IMR-90 (cell line): ENCODE results near the gene CT47C1. TPM values are rescaled to one million over a fixed set of nuclear protein-coding genes. Genes with fewer than 3 reads are reported as not detected.

Experiments used
- ATAC-seq: fragments of 200-7000 bp; cut with Tn5 transposase; 2 replicates; pipeline ENCODE4 v1.9.1; 2020; ENCODE audit warnings: low read depth, mild to moderate bottlenecking, moderate library complexity
- BruUV-seq: library from RNA; stranded (reverse); fragments of 400-500 nt; replicated peaks from 2 replicates; lab custom pipeline; 2021; lab: Mats Ljungman, UMichigan
- CTCF ChIA-PET: fragments of 300-600 bp; formaldehyde crosslinking; extraction: SDS; loops from one replicate; lab custom pipeline; 2021; ENCODE audit warnings: antibody characterized with exemption; lab: Yijun Ruan, JAX
- POLR2A ChIA-PET: fragments of 300-600 bp; sonication (Branson Sonifier 250); formaldehyde crosslinking; loops from one replicate; lab custom pipeline; 2022; ENCODE audit warnings: antibody characterized with exemption; ENCODE audit not compliant: unreplicated experiment; lab: Charles Lee
- DNase-seq: peaks from one replicate; pipeline ENCODE4 v3.0.0; 2013
- H2AFZ ChIP-seq: replicated peaks from 2 replicates; pipeline ENCODE3; 2013; ENCODE audit warnings: low read length, mild to moderate bottlenecking; ENCODE audit not compliant: poor library complexity
- H2AK5ac ChIP-seq: 2 replicates; pipeline ENCODE4 v1.6.1; 2013; ENCODE audit warnings: low read depth, low read length, inconsistent platforms
- H2AK9ac ChIP-seq: replicated peaks from 2 replicates; pipeline ENCODE3; 2013; ENCODE audit warnings: mild to moderate bottlenecking, low read depth, low read length, moderate library complexity; ENCODE audit not compliant: poor library complexity
- H2BK120ac ChIP-seq: 2 replicates; pipeline ENCODE4 v1.6.1; 2013; ENCODE audit warnings: low read depth, low read length, inconsistent platforms
- H2BK15ac ChIP-seq: 3 replicates; pipeline ENCODE4 v1.6.1; 2013; ENCODE audit warnings: low read depth, low read length, inconsistent platforms
- H2BK20ac ChIP-seq: 2 replicates; pipeline ENCODE4 v1.6.1; 2013; ENCODE audit warnings: low read depth, mild to moderate bottlenecking, inconsistent platforms, low read length, moderate library complexity
- H2BK5ac ChIP-seq: 2 replicates; pipeline ENCODE4 v1.6.1; 2013; ENCODE audit warnings: mild to moderate bottlenecking, low read depth, low read length, inconsistent platforms; ENCODE audit not compliant: poor library complexity, severe bottlenecking
- H3K14ac ChIP-seq: replicated peaks from 2 replicates; pipeline ENCODE4 v1.6.1; 2013; ENCODE audit warnings: low read depth, low read length, inconsistent platforms
- H3K18ac ChIP-seq: 2 replicates; pipeline ENCODE4 v1.6.1; 2013; ENCODE audit warnings: low read depth, low read length, control low read depth
- H3K23ac ChIP-seq: 2 replicates; pipeline ENCODE4 v1.6.1; 2013; ENCODE audit warnings: low read depth, low read length, inconsistent platforms
- H3K27ac ChIP-seq: 2 replicates; pipeline ENCODE4 v1.5.1; 2013; ENCODE audit warnings: mild to moderate bottlenecking, control low read depth, low read length; ENCODE audit not compliant: insufficient read depth
- H3K27me3 ChIP-seq: 2 replicates; pipeline ENCODE4 v1.6.1; 2013; ENCODE audit warnings: low read length; ENCODE audit not compliant: control insufficient read depth, insufficient read depth
- H3K36me3 ChIP-seq: 2 replicates; pipeline ENCODE4 v1.6.1; 2013; ENCODE audit warnings: low read length, mixed read lengths; ENCODE audit not compliant: control insufficient read depth, insufficient read depth
- H3K4ac ChIP-seq: 2 replicates; pipeline ENCODE4 v1.6.1; 2013; ENCODE audit warnings: low read depth, low read length, inconsistent platforms
- H3K4me1 ChIP-seq: 2 replicates; pipeline ENCODE4 v1.6.1; 2013; ENCODE audit warnings: low read length, mixed read lengths; ENCODE audit not compliant: control insufficient read depth, insufficient read depth
- H3K4me2 ChIP-seq: 2 replicates; pipeline ENCODE4 v1.6.1; 2013; ENCODE audit warnings: low read depth, mild to moderate bottlenecking, control low read depth, low read length, moderate library complexity
- H3K4me3 ChIP-seq: 2 replicates; pipeline ENCODE4 v1.5.1; 2013; ENCODE audit warnings: low read depth, mild to moderate bottlenecking, control low read depth, low read length, moderate library complexity; ENCODE audit not compliant: insufficient read depth
- H3K56ac ChIP-seq: 2 replicates; pipeline ENCODE4 v1.6.1; 2013; ENCODE audit warnings: low read length, inconsistent platforms; ENCODE audit not compliant: insufficient read depth; ENCODE audit errors: extremely low read depth
- H3K79me1 ChIP-seq, 2 experiments: 2 replicates each; pipeline ENCODE4 v1.6.1; 2013; ENCODE audit warnings: low read length in 2 of 2, inconsistent platforms in 1 of 2, low read depth in 1 of 2
- H3K9ac ChIP-seq: 2 replicates; pipeline ENCODE4 v1.6.1; 2013; ENCODE audit warnings: low read depth, low read length, control low read depth
- H3K9me1 ChIP-seq: 2 replicates; pipeline ENCODE4 v1.6.1; 2013; ENCODE audit warnings: low read length, inconsistent platforms; ENCODE audit not compliant: insufficient read depth
- H3K9me3 ChIP-seq: 2 replicates; pipeline ENCODE4 v1.6.1; 2013; ENCODE audit warnings: low read length; ENCODE audit not compliant: control insufficient read depth, insufficient read depth
- H4K20me1 ChIP-seq: 2 replicates; pipeline ENCODE4 v1.6.1; 2013; ENCODE audit warnings: low read length, inconsistent platforms; ENCODE audit not compliant: insufficient read depth
- H4K5ac ChIP-seq: 2 replicates; pipeline ENCODE4 v1.6.1; 2013; ENCODE audit warnings: mild to moderate bottlenecking, low read depth, low read length, control low read depth
- H4K8ac ChIP-seq, 2 experiments: 2 replicates each; pipeline ENCODE4 v1.6.1; 2013; ENCODE audit warnings: low read depth in 2 of 2, low read length in 2 of 2, control low read depth in 1 of 2, inconsistent platforms in 1 of 2
- H4K91ac ChIP-seq: 2 replicates; pipeline ENCODE4 v1.6.1; 2013; ENCODE audit warnings: low read depth, low read length, inconsistent platforms; ENCODE audit not compliant: insufficient read depth
- BHLHE40 ChIP-seq: fragments of 150-350 bp; IDR thresholded peaks from 2 replicates; pipeline ENCODE4 v1.6.1; 2016; ENCODE audit warnings: mild to moderate bottlenecking, low read depth, low read length
- CEBPB ChIP-seq: IDR thresholded peaks from 2 replicates; pipeline ENCODE4 v1.6.1; 2012; ENCODE audit warnings: low read depth, low read length, improper control_type of control experiment
- CHD1 ChIP-seq: IDR thresholded peaks from 2 replicates; pipeline ENCODE4 v1.6.1; 2012; ENCODE audit warnings: low read depth, low read length, improper control_type of control experiment
- FOS ChIP-seq: fragments of 150-350 bp; IDR thresholded peaks from 2 replicates; pipeline ENCODE4 v1.6.1; 2016; ENCODE audit warnings: low read depth, low read length
- MAFK ChIP-seq: IDR thresholded peaks from 2 replicates; pipeline ENCODE4 v1.6.1; 2012; ENCODE audit warnings: low read depth, low read length, improper control_type of control experiment
- MAZ ChIP-seq: IDR thresholded peaks from 2 replicates; pipeline ENCODE4 v1.6.1; 2012; ENCODE audit warnings: low read depth, mild to moderate bottlenecking, low read length, improper control_type of control experiment, moderate library complexity, borderline replicate concordance
- MXI1 ChIP-seq: IDR thresholded peaks from 2 replicates; pipeline ENCODE4 v1.6.1; 2012; ENCODE audit warnings: low read depth, mild to moderate bottlenecking, low read length, moderate library complexity, borderline replicate concordance
- NFE2L2 ChIP-seq: fragments of 150-350 bp; IDR thresholded peaks from 2 replicates; pipeline ENCODE4 v1.6.1; 2016; ENCODE audit warnings: low read depth, mild to moderate bottlenecking, low read length
- POLR2A ChIP-seq: IDR thresholded peaks from 2 replicates; pipeline ENCODE4 v1.6.1; 2012; ENCODE audit warnings: mild to moderate bottlenecking, low read depth, low read length
- RAD21 ChIP-seq: IDR thresholded peaks from 2 replicates; pipeline ENCODE4 v1.6.1; 2012; ENCODE audit warnings: low read length, improper control_type of control experiment
- RCOR1 ChIP-seq: IDR thresholded peaks from 2 replicates; pipeline ENCODE4 v1.6.1; 2012; ENCODE audit warnings: mild to moderate bottlenecking, low read length, improper control_type of control experiment; ENCODE audit not compliant: insufficient replicate concordance
- RFX5 ChIP-seq: IDR thresholded peaks from 2 replicates; pipeline ENCODE4 v1.8.0; 2012; ENCODE audit warnings: low read depth, mild to moderate bottlenecking, low read length, moderate library complexity
- SMC3 ChIP-seq: fragments of 150-350 bp; IDR thresholded peaks from 2 replicates; pipeline ENCODE4 v1.6.1; 2016; ENCODE audit warnings: low read depth, mild to moderate bottlenecking, antibody characterized with exemption, low read length, moderate library complexity
- WGBS, 2 experiments: methylation state at CpG; one replicate each; pipeline versions ENCODE4 v1.1.5 to v1.1.7; 2013; ENCODE audit warnings: missing lambda C conversion rate in 2 of 2; ENCODE audit not compliant: insufficient read length in 1 of 2; ENCODE audit errors: extremely low coverage in 2 of 2; 5-methylcytosine and 5-hydroxymethylcytosine counted together
- dilution Hi-C: fragments of 300-500 bp; cut with HindIII; formaldehyde crosslinking; loops from one replicate; pipeline ENCODE4 v1.14.3; 2018; ENCODE audit warnings: low sequenced_read_pairs; ENCODE audit not compliant: unreplicated experiment
- in situ Hi-C: fragments of 300-500 bp; cut with MboI; formaldehyde crosslinking; loops from 3 replicates; pipeline ENCODE4 v1.14.3; 2019; ENCODE audit warnings: low sequenced_read_pairs, inconsistent platforms, mixed read lengths
- intact Hi-C: fragments of 100-400 bp; cut with micrococcal nuclease; formaldehyde crosslinking; loops from 2 replicates; pipeline ENCODE4 v1.10.0; 2022
- polyA plus RNA-seq, 3 experiments: library from polyadenylated mRNA; depleted of rRNA; stranded (reverse); fragments of >200 nt; gene quantifications; 2 replicates each; pipeline ENCODE4 v1.2.3, GENCODE V29; 2012; ENCODE audit warnings: low replicate concordance in 1 of 3
- total RNA-seq: library from RNA; depleted of rRNA; stranded (reverse); fragments of >200 nt; gene quantifications from 2 replicates; pipeline ENCODE4 v1.2.3, GENCODE V29; 2012
- TF ChIP-seq, protein P1 (sequence below): conservative IDR thresholded peaks from 2 replicates; pipeline ENCODE4 v1.5.1; 2012; ENCODE audit warnings: mild to moderate bottlenecking, low read depth, low read length, improper control_type of control experiment
- TF ChIP-seq, protein P2 (sequence below): fragments of 150-350 bp; IDR thresholded peaks from 2 replicates; pipeline ENCODE4 v1.6.1; 2017; ENCODE audit warnings: mild to moderate bottlenecking, antibody characterized with exemption, low read length, low read depth
- TF ChIP-seq, protein P3 (sequence below): fragments of 150-350 bp; IDR thresholded peaks from 2 replicates; pipeline ENCODE4 v1.6.1; 2016; ENCODE audit warnings: low read depth, mild to moderate bottlenecking, low read length, moderate library complexity, borderline replicate concordance

The CT47C1 gene
- total and polyA plus RNA-seq, 2 of the 4 experiments (the other 2 are of a cell fraction): not detected

DNA sequence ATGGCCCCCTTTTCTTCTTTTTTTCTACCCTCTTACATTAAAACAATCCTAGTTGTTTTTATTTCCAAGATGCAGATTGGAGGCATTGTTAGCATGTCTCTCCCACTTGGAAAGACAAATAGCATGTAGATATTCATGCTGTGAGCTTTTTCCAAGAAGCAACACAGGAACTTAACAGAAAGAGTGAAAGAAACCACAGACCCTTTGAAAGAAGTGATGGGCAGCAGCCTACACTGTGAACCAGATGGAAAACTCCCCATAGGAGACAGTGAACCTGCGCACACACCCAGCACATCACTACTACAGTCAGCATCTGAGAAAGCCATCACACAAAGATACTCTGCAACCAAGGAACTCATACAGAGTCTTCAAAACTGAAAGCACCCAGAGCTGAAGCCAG lies 17.8 kb downstream of the CT47C1 start:
- no CpG with 5 or more reads among the region's 1 CpG for WGBS, 2 experiments
- H4K91ac ChIP-seq: no peak overlapping the region

More for the DNA sequence above, 17.8 kb downstream of the CT47C1 start:
- H2AK9ac ChIP-seq: no peak overlapping the region
- ATAC-seq: no peak
- H4K20me1 ChIP-seq: no peaks in the 10 kb centered on the region
- H3K18ac ChIP-seq: no peak overlapping the region
- no peak overlapping the region for H3K14ac ChIP-seq
- H3K4me2 ChIP-seq: no peak overlapping the region
- ChIA-PET POLR2A (interaction anchor here (0.7 kb wide), 1 partner anchor 211 kb away, joined by 4 read pairs; no protein-coding TSS in a partner anchor), CTCF (no interaction called here)
- H3K36me3 ChIP-seq: no peaks in the 10 kb centered on the region
- H2AFZ ChIP-seq: no peak overlapping the region
- H2BK5ac ChIP-seq: no peak overlapping the region
- no peaks in the 10 kb centered on the region for H3K79me1 ChIP-seq
- dilution Hi-C loops: no loop called here
- H3K4me1 ChIP-seq: no peaks in the 10 kb centered on the region
- no peak overlapping the region for H3K23ac ChIP-seq
- DNase-seq: no peak
- H2BK120ac ChIP-seq: no peak overlapping the region
- H3K9me3 ChIP-seq: no peaks in the 10 kb centered on the region
- TF ChIP-seq, protein P1, sequence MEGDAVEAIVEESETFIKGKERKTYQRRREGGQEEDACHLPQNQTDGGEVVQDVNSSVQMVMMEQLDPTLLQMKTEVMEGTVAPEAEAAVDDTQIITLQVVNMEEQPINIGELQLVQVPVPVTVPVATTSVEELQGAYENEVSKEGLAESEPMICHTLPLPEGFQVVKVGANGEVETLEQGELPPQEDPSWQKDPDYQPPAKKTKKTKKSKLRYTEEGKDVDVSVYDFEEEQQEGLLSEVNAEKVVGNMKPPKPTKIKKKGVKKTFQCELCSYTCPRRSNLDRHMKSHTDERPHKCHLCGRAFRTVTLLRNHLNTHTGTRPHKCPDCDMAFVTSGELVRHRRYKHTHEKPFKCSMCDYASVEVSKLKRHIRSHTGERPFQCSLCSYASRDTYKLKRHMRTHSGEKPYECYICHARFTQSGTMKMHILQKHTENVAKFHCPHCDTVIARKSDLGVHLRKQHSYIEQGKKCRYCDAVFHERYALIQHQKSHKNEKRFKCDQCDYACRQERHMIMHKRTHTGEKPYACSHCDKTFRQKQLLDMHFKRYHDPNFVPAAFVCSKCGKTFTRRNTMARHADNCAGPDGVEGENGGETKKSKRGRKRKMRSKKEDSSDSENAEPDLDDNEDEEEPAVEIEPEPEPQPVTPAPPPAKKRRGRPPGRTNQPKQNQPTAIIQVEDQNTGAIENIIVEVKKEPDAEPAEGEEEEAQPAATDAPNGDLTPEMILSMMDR: no peak
- no peak for TF ChIP-seq MAZ
- TF ChIP-seq FOS: no peak
- TF ChIP-seq, protein P2, sequence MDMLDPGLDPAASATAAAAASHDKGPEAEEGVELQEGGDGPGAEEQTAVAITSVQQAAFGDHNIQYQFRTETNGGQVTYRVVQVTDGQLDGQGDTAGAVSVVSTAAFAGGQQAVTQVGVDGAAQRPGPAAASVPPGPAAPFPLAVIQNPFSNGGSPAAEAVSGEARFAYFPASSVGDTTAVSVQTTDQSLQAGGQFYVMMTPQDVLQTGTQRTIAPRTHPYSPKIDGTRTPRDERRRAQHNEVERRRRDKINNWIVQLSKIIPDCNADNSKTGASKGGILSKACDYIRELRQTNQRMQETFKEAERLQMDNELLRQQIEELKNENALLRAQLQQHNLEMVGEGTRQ: no peak
- TF ChIP-seq CEBPB: no peak
- no peak for TF ChIP-seq BHLHE40
- no peak for TF ChIP-seq CHD1
- no peak for TF ChIP-seq RCOR1
- no peak for TF ChIP-seq POLR2A
- no peak for TF ChIP-seq RFX5
- no peak for TF ChIP-seq SMC3
- TF ChIP-seq, protein P3, sequence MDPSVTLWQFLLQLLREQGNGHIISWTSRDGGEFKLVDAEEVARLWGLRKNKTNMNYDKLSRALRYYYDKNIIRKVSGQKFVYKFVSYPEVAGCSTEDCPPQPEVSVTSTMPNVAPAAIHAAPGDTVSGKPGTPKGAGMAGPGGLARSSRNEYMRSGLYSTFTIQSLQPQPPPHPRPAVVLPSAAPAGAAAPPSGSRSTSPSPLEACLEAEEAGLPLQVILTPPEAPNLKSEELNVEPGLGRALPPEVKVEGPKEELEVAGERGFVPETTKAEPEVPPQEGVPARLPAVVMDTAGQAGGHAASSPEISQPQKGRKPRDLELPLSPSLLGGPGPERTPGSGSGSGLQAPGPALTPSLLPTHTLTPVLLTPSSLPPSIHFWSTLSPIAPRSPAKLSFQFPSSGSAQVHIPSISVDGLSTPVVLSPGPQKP: no peak
- TF ChIP-seq NFE2L2: no peak
- no peak for TF ChIP-seq MXI1
- no peak for TF ChIP-seq RAD21
- TF ChIP-seq MAFK: no peak
- H3K9ac ChIP-seq: no peak overlapping the region
- H3K4ac ChIP-seq: no peak overlapping the region
- H3K9me1 ChIP-seq: no peaks in the 10 kb centered on the region
- no peak overlapping the region for H2AK5ac ChIP-seq
- no peak overlapping the region for H2BK20ac ChIP-seq
- in situ Hi-C loops: no loop called here
- H3K27me3 ChIP-seq: peaks cover 10% of the 10 kb centered on the region
- no peak overlapping the region for H2BK15ac ChIP-seq
- no peak overlapping the region for H3K4me3 ChIP-seq
- no peak overlapping the region for H4K8ac ChIP-seq
- no peak overlapping the region for H3K56ac ChIP-seq
- H4K5ac ChIP-seq: no peak overlapping the region
- no peak overlapping the region for H3K27ac ChIP-seq
- no TSS peak for BruUV-seq
- intact Hi-C loops: no loop called here
